T47D (cell line): Measurements from ENCODE around the gene KIAA1614.

Experiments
- DNase-seq, 2 experiments: peaks; one replicate each; pipeline versions ENCODE4 v3.0.0 to v3.0.0-alpha.2; 2011 to 2012; ENCODE audit warnings: low read depth in 1 of 2, low spot score in 1 of 2
- JUND ChIP-seq: IDR thresholded peaks from 2 replicates; pipeline ENCODE4 v1.6.1; 2012; ENCODE audit warnings: low read depth
- in situ Hi-C: cut with HindIII; loops from 2 replicates; pipeline ENCODE4 v1.10.0; 2016; ENCODE audit warnings: low sequenced_read_pairs, low pct_unique_long_range_greater_than_20kb

Gene KIAA1614

GRCh38 chr1:180997843-180998504 lies 85.3 kb downstream of the KIAA1614 start:
- in situ Hi-C loops: no loop called here
- no peak for TF ChIP-seq JUND
- DNase-seq: no peak
